Heart right ventricle (tissue), 16 donors: ENCODE results near the gene ADAMTS2. TPM values are rescaled to one million over a fixed set of nuclear protein-coding genes. Genes with fewer than 3 reads are reported as not detected.

Source experiments
- ATAC-seq, 8 donors: fragments of 200-7000 bp; cut with Tn5 transposase; one replicate each; pipeline ENCODE4 v1.9.1; 2020; ENCODE audit warnings: mild to moderate bottlenecking in 8 of 8, moderate library complexity in 8 of 8, moderate number of reproducible peaks in 1 of 8
- DNase-seq, 2 donors: peaks; one replicate each; pipeline ENCODE4 v3.0.0-alpha.2; 2020
- H3K27ac ChIP-seq, 10 donors: fragments of 200-600 bp; sonication (generic) in 2 of 10; one replicate each; pipeline versions ENCODE4 v1.5.0 to v1.8.0; 2020 to 2022; ENCODE audit warnings: mild to moderate bottlenecking in 3 of 10
- H3K27me3 ChIP-seq, 7 donors: fragments of 200-600 bp; one replicate each; pipeline ENCODE4 v1.8.0; 2021 to 2022; ENCODE audit warnings: mild to moderate bottlenecking in 2 of 7
- H3K36me3 ChIP-seq, 9 donors: fragments of 200-600 bp; sonication (generic) in 1 of 9; one replicate each; pipeline versions ENCODE4 v1.5.0 to v1.8.0; 2020 to 2022; ENCODE audit warnings: mild to moderate bottlenecking in 2 of 9
- H3K4me1 ChIP-seq, 9 donors: fragments of 200-600 bp; sonication (generic) in 1 of 9; one replicate each; pipeline versions ENCODE4 v1.5.0 to v1.8.0; 2020 to 2022; ENCODE audit warnings: mild to moderate bottlenecking in 4 of 9
- H3K4me3 ChIP-seq, 10 donors: fragments of 200-600 bp; sonication (generic) in 2 of 10; one replicate each; pipeline versions ENCODE4 v1.5.0 to v1.8.0; 2020 to 2022; ENCODE audit warnings: mild to moderate bottlenecking in 7 of 10, moderate library complexity in 2 of 10
- H3K9me3 ChIP-seq, 11 donors: fragments of 200-600 bp in 10 of 11; sonication (generic) in 2 of 11; one replicate each; pipeline versions ENCODE4 v1.5.0 to v1.8.0; 2013 to 2022; ENCODE audit warnings: mild to moderate bottlenecking in 2 of 11, control low read depth in 1 of 11, moderate library complexity in 1 of 11
- CTCF ChIP-seq, 9 donors: fragments of 200-600 bp; sonication (generic) in 2 of 9; IDR thresholded peaks; one replicate each; pipeline versions ENCODE4 v1.5.0 to v1.8.0; 2021 to 2022; ENCODE audit warnings: antibody characterized with exemption in 9 of 9, mild to moderate bottlenecking in 5 of 9, moderate library complexity in 1 of 9
- WGBS, 2 donors: extraction: QIAGEN DNeasy Blood & Tissue Kit; methylation state at CpG; one replicate each; pipeline ENCODE4 v1.1.7; 2013; ENCODE audit warnings: inconsistent platforms in 1 of 2; 5-methylcytosine and 5-hydroxymethylcytosine counted together
- intact Hi-C, 10 donors: fragments of 100-400 bp; cut with DNase I; formaldehyde crosslinking; loops; one replicate each; pipeline versions ENCODE4 v1.11.1 to v1.14.2; 2022
- polyA plus RNA-seq, 2 donors: library from polyadenylated mRNA; stranded (reverse); fragments of 200-250 nt; gene quantifications; one replicate each; pipeline ENCODE4 v1.2.3, GENCODE V29; 2013
- total RNA-seq, 10 donors: library from RNA; stranded (reverse); fragmentation: NEBNext Ultra II Directional in 3 of 10; extraction: Animal tissue kit (Norgen Biotek cat#: 25700) in 3 of 10; gene quantifications; one replicate each; pipeline versions ENCODE4 v1.2.1 to v1.2.4, GENCODE V29; 2021 to 2023
- donor health status: Arrhythmogenic right ventricular cardiomyopathy.
- donor health status: ischemic (EF 13 %, LVEDD 7.1; RV severe dilation, severe dysfunction).
- donor health status: healthy with polysubstance abuse.
- donor health status: DM: no; HTN: yes; CAD: no.
- donor health status: DM: no; HTN: no; CAD: no.
- donor health status: ischemic (EF 25% LVEDD 6.9; RV normal size, moderate dysfunction).
- donor health status: ischemic (EF 25% LVEDD 5.7; RV mildly dilated, moderate dysfunction).
- donor health status: healthy.
- donor health status: DM: yes; HTN: yes; CAD: no.
- donor health status: Ischemic cardiomyopathy.
- donor health status: ischemic (EF 35%, LVEDD 5.7; RV mildly dilated, moderate dysfunction).
- donor health status: nonischemic (EF 11% LVEDD 7.7; RV severe dilation, severe dysfunction).
- donor health status: DM: yes; HTN: yes; CAD: no.
- donor health status: PGD.
- donor health status: ischemic (EF 29% LVEDD 5.4; RV normal size, mild dysfunction).
- donor health status: nonischemic (EF 23%, LVEDD 6.1; RV moderate dilation, normal function).

The ADAMTS2 gene
- total and polyA plus RNA-seq, 12 donors: 1.7 to 13.5 (median 3.9) TPM

- TF ChIP-seq CTCF (IDR thresholded peaks at IDR 0.05): no peak
- no peak for DNase-seq
- ATAC-seq: no peak
These were observed 184.7 kb downstream of the ADAMTS2 start for GRCh38 chr5:179160584-179160983.

GRCh38 chr5:179158556-179158955 lies 186.7 kb downstream of the ADAMTS2 start:
- H3K27me3 ChIP-seq: peaks cover 0 to 5% (median 0%) of the 10 kb centered on the region in 7 donors

More at GRCh38 chr5:179160584-179160983, 184.7 kb downstream of the ADAMTS2 start:
- H3K9me3 ChIP-seq: peaks cover 0 to 11% (median 0%) of the 10 kb centered on the region in 11 donors
- H3K4me1 ChIP-seq: no peaks in the 10 kb centered on the region
- H3K36me3 ChIP-seq: peaks cover 0 to 22% (median 0%) of the 10 kb centered on the region in 9 donors
- intact Hi-C loops: loop anchor here in 5 of 10 donors (10.0 kb wide), 2 partner anchors 184 to 244 kb away; partner anchors contain the start of gene ADAMTS2 (in 4 of the 5)
- 80 to 87% methylated on average over 3 of the region's 3 CpGs for WGBS, 2 donors
- H3K4me3 ChIP-seq: no peak overlapping the region
- peaks cover 0 to 5% (median 0%) of the 10 kb centered on the region in 7 donors for H3K27me3 ChIP-seq
- H3K27ac ChIP-seq: no peak overlapping the region

GRCh38 chr5:179154991-179155955 lies 190.0 kb downstream of the ADAMTS2 start:
- H3K27me3 ChIP-seq: peaks cover 0 to 5% (median 0%) of the 10 kb centered on the region in 7 donors
- no peaks in the 10 kb centered on the region for H3K4me1 ChIP-seq
- DNase-seq (peak in 1 of 2 donors; percentile 4), ATAC-seq (peak in 1 of 8 donors; percentile 9)
- no peak overlapping the region for H3K27ac ChIP-seq
- TF ChIP-seq CTCF (IDR thresholded peaks at IDR 0.05): no peak
- H3K36me3 ChIP-seq: peaks cover 0 to 17% (median 0%) of the 10 kb centered on the region in 9 donors
- no peak overlapping the region for H3K4me3 ChIP-seq
- intact Hi-C loops: no loop called here
- WGBS, 2 donors: 70 to 71% methylated on average over 27 of the region's 27 CpGs
- H3K9me3 ChIP-seq: no peaks in the 10 kb centered on the region

More at GRCh38 chr5:179158556-179158955, 186.7 kb downstream of the ADAMTS2 start:
- H3K4me1 ChIP-seq: no peaks in the 10 kb centered on the region
- 95% methylated on average over 14 of the region's 14 CpGs for WGBS, 2 donors
- DNase-seq (no peak), ATAC-seq (no peak)
- H3K9me3 ChIP-seq: peaks cover 0 to 11% (median 0%) of the 10 kb centered on the region in 11 donors
- H3K27ac ChIP-seq: no peak overlapping the region
- intact Hi-C loops: no loop called here
- peaks cover 0 to 22% (median 0%) of the 10 kb centered on the region in 9 donors for H3K36me3 ChIP-seq
- TF ChIP-seq CTCF (IDR thresholded peaks at IDR 0.05): no peak
- no peak overlapping the region for H3K4me3 ChIP-seq

- WGBS, 2 donors: 82 to 84% methylated on average over 17 of the region's 17 CpGs
- no peak for TF ChIP-seq CTCF (IDR thresholded peaks at IDR 0.05)
- DNase-seq (peak in 1 of 2 donors; percentile 22), ATAC-seq (no peak)
- H3K4me3 ChIP-seq: no peak overlapping the region
- H3K27me3 ChIP-seq: peaks cover 0 to 5% (median 0%) of the 10 kb centered on the region in 7 donors
- H3K27ac ChIP-seq: no peak overlapping the region
- H3K36me3 ChIP-seq: peaks cover 0 to 17% (median 0%) of the 10 kb centered on the region in 9 donors
- H3K4me1 ChIP-seq: no peaks in the 10 kb centered on the region
- H3K9me3 ChIP-seq: no peaks in the 10 kb centered on the region
- intact Hi-C loops: no loop called here
These were observed 190.8 kb downstream of the ADAMTS2 start for GRCh38 chr5:179154346-179154990.
